Glomerular visceral epithelial cell (primary cell): ENCODE data around the gene PFN3.
A peak's percentile ranks its signal among the peaks of the same experiment; 100 is the strongest.
"Not testable (repeated sequence)": the region's sequence is repeated elsewhere in the genome, so short reads cannot be mapped to it uniquely, and the experiment has no call there.

Experiments used
- DNase-seq: peaks from one replicate; pipeline ENCODE4 v3.0.0-alpha.2; 2016; ENCODE audit errors: extremely low spot score

The PFN3 gene

GRCh38 chr5:177361418-177362291, 38.8 kb downstream of the PFN3 start:
- no peak for DNase-seq

- DNase-seq = not testable (repeated sequence)
These were observed 39.7 kb downstream of the PFN3 start for GRCh38 chr5:177360740-177361139.

- no peak for DNase-seq
These were observed 40.6 kb downstream of the PFN3 start for GRCh38 chr5:177359860-177360259.

GRCh38 chr5:177359451-177359851, 41.0 kb downstream of the PFN3 start:
- no peak for DNase-seq

GRCh38 chr5:177358370-177358819, 42.1 kb downstream of the PFN3 start:
- no peak for DNase-seq

GRCh38 chr5:177357459-177358351, 42.8 kb downstream of the PFN3 start, which contains the start of gene RGS14:
RGS14 (plus strand) TSS chr5:177357924; CDS start chr5:177358025, 101 bp downstream.
- peak; percentile 28 for DNase-seq

- no peak for DNase-seq
These were observed 43.4 kb downstream of the PFN3 start for GRCh38 chr5:177357146-177357458.

GRCh38 chr5:177356746-177357145, 43.7 kb downstream of the PFN3 start:
- DNase-seq = no peak

- DNase-seq = no peak
These were observed 44.6 kb downstream of the PFN3 start for GRCh38 chr5:177355868-177356168.

GRCh38 chr5:177355162-177355867, 45.1 kb downstream of the PFN3 start:
- no peak for DNase-seq

GRCh38 chr5:177354711-177355110, 45.8 kb downstream of the PFN3 start:
- no peak for DNase-seq

- no peak for DNase-seq
These were observed 46.2 kb downstream of the PFN3 start for GRCh38 chr5:177354256-177354655.

- no peak for DNase-seq
These were observed 47.4 kb downstream of the PFN3 start for GRCh38 chr5:177353093-177353492.

- DNase-seq = peak; percentile 94
These were observed 48.8 kb downstream of the PFN3 start, which contains the start of gene LMAN2 for GRCh38 chr5:177351392-177352329. LMAN2 (minus strand) TSS chr5:177351668; CDS start chr5:177351647, 21 bp downstream.

GRCh38 chr5:177350776-177351391, 49.6 kb downstream of the PFN3 start:
- no peak for DNase-seq
